GM21717 (cell line): ENCODE data around the gene HTT.

Experiments
- ATAC-seq: cut with Tn5 transposase; IDR thresholded peaks from one replicate; pipeline ENCODE4 v1.9.1; 2021; ENCODE audit warnings: mild to moderate bottlenecking, moderate library complexity; ENCODE audit not compliant: unreplicated experiment

HTT gene

DNA sequence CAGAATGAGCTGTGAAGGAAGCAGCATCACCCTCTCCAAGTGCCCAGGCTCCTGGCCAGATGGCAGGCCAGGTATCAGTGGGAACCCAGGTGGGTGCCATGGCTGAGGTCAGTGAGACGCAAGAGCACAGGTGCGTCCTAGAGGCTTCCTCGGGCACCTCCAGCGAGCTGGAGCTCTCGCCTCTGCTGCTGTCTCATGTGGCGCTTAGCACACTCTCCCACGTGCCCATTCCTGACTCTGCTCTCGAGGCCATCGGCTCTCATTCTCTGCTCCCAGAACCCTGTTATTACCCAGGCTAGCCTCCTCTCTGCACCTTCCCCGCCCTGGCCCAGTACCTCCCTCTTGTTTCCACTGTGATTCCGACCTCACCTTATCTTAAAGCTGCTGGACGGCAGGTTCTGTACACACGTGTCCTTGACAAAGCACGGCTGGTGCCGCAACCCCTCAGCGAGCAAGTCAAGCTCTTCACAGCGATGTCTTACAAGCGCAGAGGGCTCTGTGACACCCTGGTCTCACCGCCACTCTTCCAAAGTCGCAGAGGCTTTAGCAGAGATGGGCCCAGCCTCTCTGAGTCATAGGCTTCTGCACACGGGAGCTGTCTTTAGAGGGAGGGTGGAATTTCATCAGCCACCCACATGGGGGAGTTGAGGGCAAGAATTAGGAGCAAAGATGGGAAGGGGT lies 159.1 kb downstream of the HTT start:
- no peak for ATAC-seq

DNA sequence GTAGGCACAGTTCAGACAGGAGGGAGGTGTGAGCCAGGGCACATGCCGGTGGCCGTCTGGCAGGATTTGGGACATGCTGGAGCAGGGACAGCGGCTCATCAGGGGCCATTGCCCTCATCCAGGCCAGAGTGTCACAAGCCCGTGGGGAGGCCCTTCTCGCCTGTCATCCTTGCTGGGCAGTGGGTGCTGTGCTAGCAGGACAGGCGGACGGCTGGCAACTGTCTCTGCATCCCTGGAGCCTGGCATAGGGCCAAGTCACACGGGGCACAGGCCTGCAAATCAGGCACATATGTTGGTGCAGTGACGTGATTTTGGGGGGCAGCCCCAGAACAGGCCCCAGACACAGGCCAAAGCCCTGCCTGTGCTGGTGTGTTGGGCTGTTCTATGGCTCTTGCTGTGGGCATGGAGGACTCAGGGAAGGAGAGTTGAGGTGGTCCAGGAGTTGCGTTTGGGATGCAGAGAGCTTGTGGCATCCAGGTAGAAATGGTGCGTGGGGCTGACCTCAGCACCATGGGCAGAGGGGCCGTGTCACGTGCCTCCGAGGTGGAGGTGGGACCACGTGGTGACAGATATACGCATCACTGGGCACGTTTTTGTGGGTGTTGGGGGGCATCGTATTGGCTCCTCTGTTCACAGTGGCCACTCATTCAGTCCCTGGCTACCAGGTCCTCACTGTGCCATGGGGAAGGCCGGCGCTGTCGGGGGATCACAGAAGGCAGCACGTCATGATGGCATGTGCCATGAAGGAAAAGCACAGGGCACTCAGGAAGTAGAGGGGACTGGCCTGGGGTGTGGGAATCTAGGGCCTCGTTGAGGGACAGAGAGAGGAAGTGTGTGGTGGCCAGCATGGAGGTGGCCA lies 159.9 kb downstream of the HTT start:
- no peak for ATAC-seq

DNA sequence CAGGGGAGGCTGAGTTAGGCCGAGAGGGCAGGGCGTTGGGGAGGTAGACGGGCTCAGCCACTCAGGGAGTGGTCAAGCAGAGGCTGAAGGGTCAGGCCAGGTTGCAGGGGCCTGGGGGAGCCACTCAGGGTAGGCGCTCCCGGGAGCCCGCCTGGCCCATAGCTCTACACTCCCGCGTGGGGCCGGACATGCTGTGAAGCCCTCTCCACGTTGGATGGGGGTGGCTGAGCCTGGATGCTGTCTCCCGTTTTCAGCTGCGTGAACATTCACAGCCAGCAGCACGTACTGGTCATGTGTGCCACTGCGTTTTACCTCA lies 160.5 kb downstream of the HTT start:
- no peak for ATAC-seq

DNA sequence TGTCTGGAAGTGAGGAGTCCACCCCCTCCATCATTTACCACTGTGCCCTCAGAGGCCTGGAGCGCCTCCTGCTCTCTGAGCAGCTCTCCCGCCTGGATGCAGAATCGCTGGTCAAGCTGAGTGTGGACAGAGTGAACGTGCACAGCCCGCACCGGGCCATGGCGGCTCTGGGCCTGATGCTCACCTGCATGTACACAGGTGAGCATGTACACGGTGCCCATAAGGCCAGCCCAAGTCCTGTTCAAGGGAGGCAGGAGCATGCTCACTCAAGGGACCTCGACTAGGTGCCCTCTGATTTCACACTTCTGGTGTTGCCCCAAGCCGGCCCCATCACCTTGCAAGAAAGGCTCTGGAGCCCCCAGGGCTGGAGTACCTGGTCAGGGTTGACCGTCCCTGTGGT lies 161.1 kb downstream of the HTT start:
- ATAC-seq = no peak

DNA sequence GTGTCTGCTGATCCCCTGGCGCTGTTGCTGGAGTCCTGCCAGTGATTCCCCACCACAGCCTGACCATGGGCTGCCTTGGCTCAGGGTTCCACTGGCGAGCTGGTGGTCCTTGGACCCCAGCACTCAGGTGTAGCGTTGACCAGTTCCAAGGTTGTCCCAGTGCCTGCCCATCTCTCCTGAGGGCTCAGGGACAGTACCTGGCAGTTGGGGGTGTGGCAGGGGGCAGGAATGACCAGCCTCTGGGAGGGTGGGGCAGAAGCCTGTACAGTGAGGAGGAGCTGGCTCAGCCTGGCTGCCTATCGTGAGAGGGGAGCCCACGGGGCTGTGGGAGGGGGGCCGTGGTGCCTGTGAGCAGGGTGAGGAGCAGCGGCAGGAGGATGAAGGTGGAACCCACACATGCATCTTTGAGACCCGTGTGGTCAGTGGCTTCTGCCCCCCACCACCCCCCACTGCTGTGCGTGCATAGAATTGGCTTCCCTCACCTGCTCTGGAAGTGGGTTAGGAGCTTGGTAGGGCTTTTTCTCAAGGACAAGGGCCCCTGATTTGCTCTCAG lies 161.9 kb downstream of the HTT start:
- no peak for ATAC-seq

DNA sequence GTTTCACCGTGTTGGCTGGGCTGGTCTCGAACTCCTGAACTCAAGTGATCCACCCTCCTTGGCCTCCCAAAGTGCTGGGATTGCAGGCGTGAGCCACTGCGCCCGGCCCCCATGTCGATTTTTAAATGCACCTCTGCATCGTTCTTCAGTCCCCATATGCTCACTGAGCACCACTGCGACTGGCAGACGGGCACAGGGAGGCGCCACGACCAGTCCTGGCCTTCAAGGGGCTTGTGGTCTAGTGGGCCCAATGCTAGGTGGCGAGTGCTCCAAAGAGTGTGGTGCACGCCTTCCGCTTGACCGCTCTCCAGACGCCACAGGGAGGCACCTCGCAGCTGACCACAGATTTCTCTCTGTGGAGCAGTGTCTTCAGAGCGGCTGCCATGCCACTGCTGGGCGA lies 162.8 kb downstream of the HTT start:
- no peak for ATAC-seq

DNA sequence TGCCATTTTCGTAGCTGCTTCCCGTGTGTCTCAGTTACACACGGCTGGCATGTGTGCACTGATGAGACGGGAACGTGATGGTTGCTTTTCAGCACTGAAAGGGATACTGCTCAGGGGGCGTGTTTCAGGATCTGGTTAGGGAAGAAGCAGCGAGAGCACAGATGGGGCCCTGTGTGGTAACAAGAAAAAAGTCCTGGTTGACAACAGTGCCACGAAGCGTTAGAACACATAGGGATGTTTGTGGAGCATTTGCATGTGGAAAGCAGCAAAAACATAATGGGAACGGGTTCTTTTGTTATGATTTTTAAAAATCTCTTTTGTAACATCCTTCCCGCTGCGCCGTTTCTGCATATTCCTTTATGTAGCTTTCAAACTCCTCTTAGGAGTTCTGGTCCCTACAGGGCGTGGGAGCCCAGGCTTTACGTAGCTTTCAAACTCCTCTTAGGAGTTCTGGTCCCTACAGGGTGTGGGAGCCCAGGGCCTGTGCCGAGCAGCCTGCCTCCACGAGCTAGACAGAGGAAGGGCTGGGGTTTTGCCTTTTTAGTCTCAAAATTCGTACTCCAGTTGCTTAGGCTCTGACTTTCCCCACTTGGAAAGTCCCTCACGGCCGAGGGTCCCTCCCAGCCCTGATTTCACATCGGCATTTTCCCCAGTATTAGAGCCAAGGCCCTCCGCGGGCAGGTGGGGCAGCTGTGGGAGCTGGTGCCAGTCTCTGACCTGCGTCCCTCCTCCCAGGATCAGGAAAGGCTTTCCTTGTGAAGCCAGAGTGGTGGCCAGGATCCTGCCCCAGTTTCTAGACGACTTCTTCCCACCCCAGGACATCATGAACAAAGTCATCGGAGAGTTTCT lies 163.5 kb downstream of the HTT start:
- no peak for ATAC-seq

DNA sequence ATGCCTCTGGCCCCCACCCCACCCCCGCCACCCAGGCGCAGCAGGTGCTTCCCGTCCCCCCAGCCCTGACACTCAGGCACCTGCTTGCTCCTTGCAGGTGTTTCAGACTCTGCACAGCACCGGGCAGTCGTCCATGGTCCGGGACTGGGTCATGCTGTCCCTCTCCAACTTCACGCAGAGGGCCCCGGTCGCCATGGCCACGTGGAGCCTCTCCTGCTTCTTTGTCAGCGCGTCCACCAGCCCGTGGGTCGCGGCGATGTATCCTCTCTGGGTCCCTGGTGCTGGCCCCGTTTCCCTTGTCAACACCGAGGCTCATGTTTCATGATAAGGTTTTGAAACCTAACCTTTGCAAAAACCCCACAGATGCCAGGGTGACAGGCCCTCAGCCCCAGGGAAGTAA lies 164.2 kb downstream of the HTT start:
- ATAC-seq = no peak

DNA sequence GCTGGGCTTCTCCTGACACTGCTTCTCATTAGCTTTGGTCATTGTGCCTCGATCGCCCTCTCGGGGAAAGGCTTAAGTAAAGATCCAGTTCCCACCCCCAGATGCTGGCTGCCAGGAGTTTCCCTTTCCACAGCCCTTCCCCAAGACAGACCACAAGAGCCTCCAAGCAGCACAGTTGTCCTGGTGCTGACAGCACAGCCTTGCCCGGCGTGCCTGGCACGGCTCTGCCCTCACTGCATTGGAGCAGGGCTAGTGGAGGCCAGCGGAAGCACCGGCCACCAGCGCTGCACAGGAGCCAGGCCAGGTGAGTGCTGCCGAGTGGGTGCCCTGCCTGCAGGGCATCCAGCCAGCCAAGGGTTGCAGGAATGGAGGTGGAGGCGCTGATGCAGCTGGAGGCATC lies 164.8 kb downstream of the HTT start:
- ATAC-seq = no peak

DNA sequence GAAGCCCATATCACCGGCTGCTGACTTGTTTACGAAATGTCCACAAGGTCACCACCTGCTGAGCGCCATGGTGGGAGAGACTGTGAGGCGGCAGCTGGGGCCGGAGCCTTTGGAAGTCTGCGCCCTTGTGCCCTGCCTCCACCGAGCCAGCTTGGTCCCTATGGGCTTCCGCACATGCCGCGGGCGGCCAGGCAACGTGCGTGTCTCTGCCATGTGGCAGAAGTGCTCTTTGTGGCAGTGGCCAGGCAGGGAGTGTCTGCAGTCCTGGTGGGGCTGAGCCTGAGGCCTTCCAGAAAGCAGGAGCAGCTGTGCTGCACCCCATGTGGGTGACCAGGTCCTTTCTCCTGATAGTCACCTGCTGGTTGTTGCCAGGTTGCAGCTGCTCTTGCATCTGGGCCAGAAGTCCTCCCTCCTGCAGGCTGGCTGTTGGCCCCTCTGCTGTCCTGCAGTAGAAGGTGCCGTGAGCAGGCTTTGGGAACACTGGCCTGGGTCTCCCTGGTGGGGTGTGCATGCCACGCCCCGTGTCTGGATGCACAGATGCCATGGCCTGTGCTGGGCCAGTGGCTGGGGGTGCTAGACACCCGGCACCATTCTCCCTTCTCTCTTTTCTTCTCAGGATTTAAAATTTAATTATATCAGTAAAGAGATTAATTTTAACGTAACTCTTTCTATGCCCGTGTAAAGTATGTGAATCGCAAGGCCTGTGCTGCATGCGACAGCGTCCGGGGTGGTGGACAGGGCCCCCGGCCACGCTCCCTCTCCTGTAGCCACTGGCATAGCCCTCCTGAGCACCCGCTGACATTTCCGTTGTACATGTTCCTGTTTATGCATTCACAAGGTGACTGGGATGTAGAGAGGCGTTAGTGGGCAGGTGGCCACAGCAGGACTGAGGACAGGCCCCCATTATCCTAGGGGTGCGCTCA lies 165.8 kb downstream of the HTT start:
- ATAC-seq = no peak

DNA sequence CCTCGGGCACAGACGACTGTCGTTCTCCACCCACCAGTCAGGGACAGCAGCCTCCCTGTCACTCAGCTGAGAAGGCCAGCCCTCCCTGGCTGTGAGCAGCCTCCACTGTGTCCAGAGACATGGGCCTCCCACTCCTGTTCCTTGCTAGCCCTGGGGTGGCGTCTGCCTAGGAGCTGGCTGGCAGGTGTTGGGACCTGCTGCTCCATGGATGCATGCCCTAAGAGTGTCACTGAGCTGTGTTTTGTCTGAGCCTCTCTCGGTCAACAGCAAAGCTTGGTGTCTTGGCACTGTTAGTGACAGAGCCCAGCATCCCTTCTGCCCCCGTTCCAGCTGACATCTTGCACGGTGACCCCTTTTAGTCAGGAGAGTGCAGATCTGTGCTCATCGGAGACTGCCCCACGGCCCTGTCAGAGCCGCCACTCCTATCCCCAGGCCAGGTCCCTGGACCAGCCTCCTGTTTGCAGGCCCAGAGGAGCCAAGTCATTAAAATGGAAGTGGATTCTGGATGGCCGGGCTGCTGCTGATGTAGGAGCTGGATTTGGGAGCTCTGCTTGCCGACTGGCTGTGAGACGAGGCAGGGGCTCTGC lies 166.5 kb downstream of the HTT start:
- no peak for ATAC-seq

DNA sequence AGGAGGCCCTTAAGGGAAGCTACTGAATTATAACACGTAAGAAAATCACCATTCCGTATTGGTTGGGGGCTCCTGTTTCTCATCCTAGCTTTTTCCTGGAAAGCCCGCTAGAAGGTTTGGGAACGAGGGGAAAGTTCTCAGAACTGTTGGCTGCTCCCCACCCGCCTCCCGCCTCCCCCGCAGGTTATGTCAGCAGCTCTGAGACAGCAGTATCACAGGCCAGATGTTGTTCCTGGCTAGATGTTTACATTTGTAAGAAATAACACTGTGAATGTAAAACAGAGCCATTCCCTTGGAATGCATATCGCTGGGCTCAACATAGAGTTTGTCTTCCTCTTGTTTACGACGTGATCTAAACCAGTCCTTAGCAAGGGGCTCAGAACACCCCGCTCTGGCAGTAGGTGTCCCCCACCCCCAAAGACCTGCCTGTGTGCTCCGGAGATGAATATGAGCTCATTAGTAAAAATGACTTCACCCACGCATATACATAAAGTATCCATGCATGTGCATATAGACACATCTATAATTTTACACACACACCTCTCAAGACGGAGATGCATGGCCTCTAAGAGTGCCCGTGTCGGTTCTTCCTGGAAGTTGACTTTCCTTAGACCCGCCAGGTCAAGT lies 167.5 kb downstream of the HTT start:
- ATAC-seq = no peak

DNA sequence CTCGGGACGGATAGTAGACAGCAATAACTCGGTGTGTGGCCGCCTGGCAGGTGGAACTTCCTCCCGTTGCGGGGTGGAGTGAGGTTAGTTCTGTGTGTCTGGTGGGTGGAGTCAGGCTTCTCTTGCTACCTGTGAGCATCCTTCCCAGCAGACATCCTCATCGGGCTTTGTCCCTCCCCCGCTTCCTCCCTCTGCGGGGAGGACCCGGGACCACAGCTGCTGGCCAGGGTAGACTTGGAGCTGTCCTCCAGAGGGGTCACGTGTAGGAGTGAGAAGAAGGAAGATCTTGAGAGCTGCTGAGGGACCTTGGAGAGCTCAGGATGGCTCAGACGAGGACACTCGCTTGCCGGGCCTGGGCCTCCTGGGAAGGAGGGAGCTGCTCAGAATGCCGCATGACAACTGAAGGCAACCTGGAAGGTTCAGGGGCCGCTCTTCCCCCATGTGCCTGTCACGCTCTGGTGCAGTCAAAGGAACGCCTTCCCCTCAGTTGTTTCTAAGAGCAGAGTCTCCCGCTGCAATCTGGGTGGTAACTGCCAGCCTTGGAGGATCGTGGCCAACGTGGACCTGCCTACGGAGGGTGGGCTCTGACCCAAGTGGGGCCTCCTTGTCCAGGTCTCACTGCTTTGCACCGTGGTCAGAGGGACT lies 168.8 kb downstream of the HTT start:
- no peak for ATAC-seq

DNA sequence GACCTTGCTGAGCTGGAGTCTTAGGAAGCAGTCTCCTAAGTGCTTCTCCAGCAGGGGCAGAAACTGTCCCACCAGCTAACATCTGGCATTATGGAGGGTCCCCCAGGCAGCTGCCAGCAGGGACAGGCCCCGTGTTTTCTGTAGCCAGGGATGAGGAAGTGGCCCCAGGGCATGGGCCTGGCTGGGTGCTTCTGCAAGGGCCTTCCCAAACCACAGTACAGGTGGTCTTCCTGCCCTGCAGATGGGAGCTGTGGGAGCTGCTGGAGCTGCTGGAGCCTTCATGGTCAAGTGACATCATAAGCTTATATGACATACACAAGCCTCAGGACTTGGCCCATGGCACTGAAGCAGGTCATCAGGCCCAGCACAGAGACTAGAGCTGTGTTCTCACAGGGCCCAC lies 169.5 kb downstream of the HTT start:
- ATAC-seq = no peak

DNA sequence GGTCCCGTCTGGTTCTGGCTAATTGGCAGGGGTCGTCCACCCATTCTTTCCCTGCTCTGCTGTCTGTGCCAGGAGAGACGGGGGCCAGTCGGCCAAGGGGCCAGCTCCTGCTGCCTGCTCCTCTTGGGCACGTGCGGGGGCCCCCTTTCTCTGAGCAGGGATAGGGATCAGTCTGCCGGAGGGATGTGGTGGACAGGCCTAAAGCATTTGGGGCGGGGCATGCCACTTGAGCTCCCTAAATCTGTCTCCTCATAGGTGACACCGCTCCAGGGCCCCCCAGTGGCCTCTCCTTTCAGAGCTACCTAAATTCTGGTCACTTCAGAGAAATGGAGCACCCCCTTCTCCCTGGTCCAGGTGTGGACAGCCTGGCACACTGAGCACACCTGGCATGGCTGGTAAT lies 170.3 kb downstream of the HTT start:
- ATAC-seq = no peak

DNA sequence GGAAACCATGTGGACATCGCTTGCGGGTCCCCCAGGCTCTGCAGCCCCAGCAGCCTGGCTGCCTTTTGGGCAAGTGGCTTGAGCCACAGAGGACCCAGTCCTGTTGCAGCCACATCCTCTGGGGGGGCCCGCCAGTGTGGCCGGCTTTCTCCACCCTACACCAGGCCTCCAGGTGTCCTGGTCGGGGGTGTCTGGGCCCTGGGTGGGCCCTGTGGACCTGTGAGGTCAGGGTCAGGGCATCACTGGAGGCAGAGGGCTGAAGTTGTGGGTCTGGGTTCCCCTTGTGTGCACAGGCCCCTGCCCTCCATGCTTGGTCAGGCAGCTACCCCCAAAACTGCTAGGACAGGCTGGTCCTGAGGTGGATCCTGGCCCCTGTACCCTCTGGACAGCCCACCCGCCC lies 171.2 kb downstream of the HTT start:
- ATAC-seq = no peak

DNA sequence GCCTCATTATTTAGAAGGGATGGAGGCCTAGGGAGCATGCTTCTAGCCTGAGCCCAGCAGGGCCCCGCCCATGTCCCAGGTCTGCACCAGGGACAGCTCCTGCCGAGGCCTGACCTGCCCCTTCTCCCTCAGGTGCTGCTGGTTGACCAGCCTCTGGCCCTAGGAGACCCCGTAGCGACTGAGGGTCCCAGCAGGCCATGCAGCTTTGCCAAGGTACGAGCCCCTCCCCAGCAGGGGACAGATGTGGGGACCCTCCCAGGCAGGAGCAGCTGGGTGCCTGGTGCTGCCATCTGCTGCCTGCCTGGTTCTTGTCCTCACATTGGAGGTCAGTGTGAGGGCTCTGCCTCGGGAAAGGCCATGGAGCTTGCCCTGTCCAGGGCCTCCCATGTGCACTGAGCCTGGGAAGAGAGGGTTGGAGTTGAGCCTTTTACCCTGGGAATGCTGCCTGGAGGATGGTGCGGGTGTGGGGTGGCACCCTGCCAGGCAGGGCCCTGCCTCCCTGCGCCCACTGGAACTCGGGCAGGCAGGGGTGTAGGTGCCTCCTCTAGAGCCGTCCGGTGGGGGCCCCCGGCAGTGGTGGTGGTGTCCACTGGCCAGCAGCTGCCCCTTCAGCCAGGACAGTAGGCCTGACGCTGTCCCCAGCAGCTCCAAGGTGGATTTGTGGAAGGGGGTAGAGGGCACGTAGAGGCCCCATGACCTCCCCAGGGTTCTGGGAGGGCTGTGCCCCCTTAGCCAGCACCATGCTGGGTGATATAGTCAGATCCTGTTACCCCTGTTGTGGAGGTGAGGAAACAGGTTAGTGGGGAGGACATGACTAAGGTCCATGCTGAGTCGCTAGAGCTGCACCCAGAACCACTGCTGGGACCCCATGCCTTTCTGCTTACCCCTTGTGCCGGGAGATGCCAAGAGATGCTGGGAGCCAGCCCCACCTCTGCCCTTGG lies 172.2 kb downstream of the HTT start:
- ATAC-seq = no peak
